GM21723 (cell line): Measurements from ENCODE around the gene ZBTB11.
A peak's percentile ranks its signal among the peaks of the same experiment; 100 is the strongest.
"Not testable (repeated sequence)": the region's sequence is repeated elsewhere in the genome, so short reads cannot be mapped to it uniquely, and the experiment has no call there.

Experiments used
- ATAC-seq: cut with Tn5 transposase; IDR thresholded peaks from one replicate; pipeline ENCODE4 v1.9.1; 2021; ENCODE audit warnings: mild to moderate bottlenecking, moderate library complexity; ENCODE audit not compliant: unreplicated experiment

The ZBTB11 gene

GRCh38 chr3:101676765-101677435 lies at the start of gene ZBTB11:
TSS of gene ZBTB11 (minus strand) at chr3:101677132. CDS start at chr3:101676914, 218 bp downstream.
- peak; percentile 73 for ATAC-seq

GRCh38 chr3:101725890-101726275 lies 49.0 kb upstream of the ZBTB11 start:
- no peak for ATAC-seq

GRCh38 chr3:101725194-101725889 lies 48.4 kb upstream of the ZBTB11 start:
- ATAC-seq: peak; percentile 19

- ATAC-seq: peak; percentile 91
Measured at GRCh38 chr3:101724329-101725193, 47.6 kb upstream of the ZBTB11 start, which contains the start of gene CEP97. TSS of gene CEP97 (plus strand) at chr3:101724614. CDS start at chr3:101724677, 63 bp downstream.

- peak; percentile 58 for ATAC-seq
Measured at GRCh38 chr3:101722394-101723173, 45.7 kb upstream of the ZBTB11 start.

GRCh38 chr3:101720851-101721840 lies 44.2 kb upstream of the ZBTB11 start:
- ATAC-seq: no peak

GRCh38 chr3:101719604-101720185 lies 42.8 kb upstream of the ZBTB11 start:
- no peak for ATAC-seq

GRCh38 chr3:101718455-101718854 lies 41.5 kb upstream of the ZBTB11 start:
- ATAC-seq: no peak

- ATAC-seq: no peak
Measured at GRCh38 chr3:101709126-101709525, 32.2 kb upstream of the ZBTB11 start.

- ATAC-seq: not testable (repeated sequence)
Measured at GRCh38 chr3:101704639-101705038, 27.7 kb upstream of the ZBTB11 start.

GRCh38 chr3:101703169-101703568 lies 26.2 kb upstream of the ZBTB11 start:
- no peak for ATAC-seq

GRCh38 chr3:101702726-101703125 lies 25.8 kb upstream of the ZBTB11 start:
- ATAC-seq: no peak

- peak; percentile 14 for ATAC-seq
Measured at GRCh38 chr3:101701696-101702634, 25.0 kb upstream of the ZBTB11 start.

GRCh38 chr3:101695779-101696372 lies 18.9 kb upstream of the ZBTB11 start:
- ATAC-seq: no peak

GRCh38 chr3:101694836-101695235 lies 17.9 kb upstream of the ZBTB11 start:
- not testable (repeated sequence) for ATAC-seq

- peak; percentile 60 for ATAC-seq
Measured at GRCh38 chr3:101693540-101693939, 16.6 kb upstream of the ZBTB11 start.
